CD8-positive, alpha-beta memory T cell (primary cell): ENCODE measurements around the gene NEAT1. TPM values are rescaled to one million over a fixed set of nuclear protein-coding genes. Genes with fewer than 3 reads are reported as not detected.

Experiments used
- CTCF ChIA-PET: fragments of 350-600 bp; sonication (Branson Sonifier 250); formaldehyde crosslinking; loops from one replicate; lab custom pipeline; 2021; ENCODE audit warnings: antibody characterized with exemption; lab: Charles Lee
- POLR2A ChIA-PET: fragments of 350-600 bp; sonication (Branson Sonifier 250); formaldehyde crosslinking; loops from one replicate; lab custom pipeline; 2021; ENCODE audit warnings: antibody characterized with exemption; lab: Charles Lee
- DNase-seq, 5 donors: peaks; one replicate each; pipeline versions ENCODE4 v3.0.0 to v3.0.0-alpha.2; 2020 to 2022; ENCODE audit warnings: mixed read lengths in 1 of 5
- H3K27ac ChIP-seq: one replicate; pipeline ENCODE4 v1.7.0; 2013; ENCODE audit warnings: low read depth, mild to moderate bottlenecking, low read length, moderate library complexity
- H3K27me3 ChIP-seq: 2 replicates; pipeline ENCODE4 v1.7.0; 2013; ENCODE audit warnings: low read length, mild to moderate bottlenecking; ENCODE audit not compliant: insufficient read depth, poor library complexity, severe bottlenecking
- H3K36me3 ChIP-seq: 2 replicates; pipeline ENCODE4 v1.7.0; 2013; ENCODE audit warnings: mild to moderate bottlenecking, low read length, moderate library complexity; ENCODE audit not compliant: insufficient read depth
- H3K4me1 ChIP-seq: 2 replicates; pipeline ENCODE4 v1.7.0; 2013; ENCODE audit warnings: mild to moderate bottlenecking, low read length, moderate library complexity; ENCODE audit not compliant: insufficient read depth
- H3K4me3 ChIP-seq: 2 replicates; pipeline ENCODE4 v1.7.0; 2013; ENCODE audit warnings: mild to moderate bottlenecking, low read length
- H3K9me3 ChIP-seq: 2 replicates; pipeline ENCODE4 v1.7.0; 2013; ENCODE audit warnings: mild to moderate bottlenecking, low read length
- H3K27ac Mint-ChIP-seq, 8 donors: one replicate each; pipeline ENCODE4 v1.8.0; 2020 to 2021; ENCODE audit warnings: mixed read lengths in 8 of 8, mild to moderate bottlenecking in 6 of 8, inconsistent platforms in 3 of 8, moderate library complexity in 3 of 8
- H3K27me3 Mint-ChIP-seq, 2 donors: one replicate each; pipeline ENCODE4 v1.8.0; 2020 to 2021; ENCODE audit warnings: mixed read lengths in 2 of 2, mild to moderate bottlenecking in 1 of 2, moderate library complexity in 1 of 2
- H3K36me3 Mint-ChIP-seq, 3 donors: one replicate each; pipeline ENCODE4 v1.8.0; 2020 to 2021; ENCODE audit warnings: mixed read lengths in 3 of 3, inconsistent platforms in 1 of 3, mild to moderate bottlenecking in 1 of 3
- H3K4me1 Mint-ChIP-seq, 3 donors: one replicate each; pipeline ENCODE4 v1.8.0; 2020 to 2021; ENCODE audit warnings: mixed read lengths in 3 of 3, inconsistent platforms in 1 of 3, mild to moderate bottlenecking in 1 of 3
- H3K4me3 Mint-ChIP-seq, 7 donors: one replicate each; pipeline ENCODE4 v1.8.0; 2020 to 2021; ENCODE audit warnings: mixed read lengths in 7 of 7, mild to moderate bottlenecking in 6 of 7, moderate library complexity in 4 of 7, inconsistent platforms in 2 of 7
- H3K9me3 Mint-ChIP-seq, 5 donors: one replicate each; pipeline ENCODE4 v1.8.0; 2020 to 2022; ENCODE audit warnings: mixed read lengths in 5 of 5, mild to moderate bottlenecking in 3 of 5, moderate library complexity in 2 of 5, inconsistent platforms in 1 of 5
- polyA plus RNA-seq: library from polyadenylated mRNA; unstranded; fragments of 300-500 nt; fragmentation: Illumina TruSeq; gene quantifications from one replicate; pipeline ENCODE4 v1.2.3, GENCODE V29; 2021
- total RNA-seq, 2 experiments: library from RNA; stranded (reverse); gene quantifications; one replicate each; pipeline ENCODE4 v1.2.3, GENCODE V29; 2021

NEAT1 gene
- total RNA-seq (100 to 1,000 TPM; 196 to 204 TPM), polyA plus RNA-seq (2.7 TPM)

GRCh38 chr11:65422633-65423515 lies at the start of gene NEAT1:
TSS of gene NEAT1 (plus strand) at chr11:65422798.
- H3K27ac ChIP-seq: peak within 1 kb of the TSS; percentile 98
- Mint-ChIP-seq H3K36me3 (peaks cover 28 to 62% (median 32%) of the 10 kb centered on the region in 3 donors), H3K27ac (peak within 1 kb of the TSS; percentile 94 to 100 (median 97)), H3K9me3 (peaks cover 0 to 4% (median 0%) of the 10 kb centered on the region in 5 donors), H3K27me3 (peaks cover 0 to 24% of the 10 kb centered on the region in 2 donors), H3K4me1 (peaks cover 54 to 61% (median 59%) of the 10 kb centered on the region in 3 donors), H3K4me3 (peak within 1 kb of the TSS; percentile 93 to 97 (median 94))
- H3K27me3 ChIP-seq: no peaks in the 10 kb centered on the region
- CTCF ChIA-PET: interaction anchor here (0.9 to 11.7 kb wide), 6 partner anchors 10 to 102 kb away, joined by 3 to 448 read pairs (median 4); partner anchors contain the start of genes MALAT1 and SCYL1
- H3K4me3 ChIP-seq: peak within 1 kb of the TSS; percentile 89
- peaks cover 52% of the 10 kb centered on the region for H3K4me1 ChIP-seq
- H3K9me3 ChIP-seq: no peaks in the 10 kb centered on the region
- POLR2A ChIA-PET: interaction anchor here (0.5 to 20.1 kb wide), 15 partner anchors 10 to 437 kb away, joined by 3 to 1366 read pairs (median 5); partner anchors contain the start of genes FAM89B, FRMD8, MALAT1 and SIPA1
- peak; percentile 80 to 95 (median 86) for DNase-seq
- H3K36me3 ChIP-seq: peaks cover 6% of the 10 kb centered on the region

DNA sequence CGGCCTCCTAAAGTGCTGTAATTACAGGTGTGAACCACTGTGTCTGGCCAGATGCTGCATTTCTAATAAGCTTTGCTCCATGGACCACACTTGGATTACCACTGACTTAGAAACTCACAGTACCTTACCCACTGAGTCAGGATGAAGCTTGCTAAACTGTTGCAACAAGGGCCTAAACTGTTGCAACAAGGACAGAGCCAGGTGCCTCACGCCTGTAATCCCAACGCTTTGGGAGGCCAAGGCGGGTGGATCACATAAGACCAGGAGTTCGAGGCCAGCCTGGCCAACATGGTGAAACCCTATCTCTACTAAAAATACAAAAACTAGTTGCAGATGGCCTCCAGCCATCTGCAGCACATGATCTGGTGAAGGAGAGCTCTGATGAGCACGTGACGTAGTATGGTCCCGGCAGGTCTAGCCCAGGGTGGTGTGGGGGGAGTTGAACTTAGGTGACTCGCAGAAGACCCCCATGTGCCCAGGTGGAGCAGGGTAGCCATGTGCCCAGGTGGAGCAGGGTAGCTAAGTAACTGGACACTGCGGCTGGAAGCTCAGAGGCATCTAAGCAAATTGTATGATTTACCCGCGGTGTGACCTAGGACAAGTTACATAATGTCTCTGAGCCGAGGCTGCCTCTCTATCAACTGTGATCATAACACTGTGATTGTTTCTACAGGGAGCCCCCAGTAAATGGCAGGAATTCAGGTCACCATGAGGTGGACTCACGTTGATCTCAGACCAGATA lies 48.6 kb upstream of the NEAT1 start:
- Histone ChIP-seq H3K4me1 (no peaks in the 10 kb centered on the region), H3K27ac (no peak overlapping the region), H3K27me3 (no peaks in the 10 kb centered on the region), H3K4me3 (no peak overlapping the region), H3K36me3 (no peaks in the 10 kb centered on the region), H3K9me3 (no peaks in the 10 kb centered on the region)
- Mint-ChIP-seq H3K27me3 (no peaks in the 10 kb centered on the region), H3K4me1 (no peaks in the 10 kb centered on the region), H3K36me3 (peaks cover 0 to 6% (median 0%) of the 10 kb centered on the region in 3 donors), H3K4me3 (no peak overlapping the region), H3K9me3 (no peaks in the 10 kb centered on the region), H3K27ac (peak overlapping the region in 1 of 8 donors; percentile 43)
- CTCF ChIA-PET: interaction anchor here (0.8 to 2.9 kb wide), 7 partner anchors 8 to 137 kb away, joined by 3 to 8 read pairs (median 3); partner anchors contain the start of gene FRMD8
- no peak for DNase-seq
- POLR2A ChIA-PET: no interaction called here

- no peaks in the 10 kb centered on the region for H3K9me3 Mint-ChIP-seq
- no peaks in the 10 kb centered on the region for H3K27me3 Mint-ChIP-seq
- peak overlapping the region in 2 of 8 donors; percentile 44 to 72 for H3K27ac Mint-ChIP-seq
- H3K4me1 Mint-ChIP-seq: peaks cover 0 to 1% (median 0%) of the 10 kb centered on the region in 3 donors
- Histone ChIP-seq H3K27me3 (no peaks in the 10 kb centered on the region), H3K36me3 (no peaks in the 10 kb centered on the region), H3K9me3 (no peaks in the 10 kb centered on the region), H3K4me3 (no peak overlapping the region), H3K27ac (no peak overlapping the region), H3K4me1 (no peaks in the 10 kb centered on the region)
- ChIA-PET POLR2A (interaction anchor here (0.5 kb wide), 1 partner anchor 58 kb away, joined by 6 read pairs; no protein-coding TSS in a partner anchor), CTCF (interaction anchor here (1.1 to 2.9 kb wide), 4 partner anchors 12 to 136 kb away, joined by 3 to 8 read pairs (median 4); partner anchors contain the start of gene FRMD8)
- DNase-seq: no peak
- H3K4me3 Mint-ChIP-seq: no peak overlapping the region
- peaks cover 0 to 10% (median 0%) of the 10 kb centered on the region in 3 donors for H3K36me3 Mint-ChIP-seq
Measured at GRCh38 chr11:65375012-65375411, 47.6 kb upstream of the NEAT1 start.

DNA sequence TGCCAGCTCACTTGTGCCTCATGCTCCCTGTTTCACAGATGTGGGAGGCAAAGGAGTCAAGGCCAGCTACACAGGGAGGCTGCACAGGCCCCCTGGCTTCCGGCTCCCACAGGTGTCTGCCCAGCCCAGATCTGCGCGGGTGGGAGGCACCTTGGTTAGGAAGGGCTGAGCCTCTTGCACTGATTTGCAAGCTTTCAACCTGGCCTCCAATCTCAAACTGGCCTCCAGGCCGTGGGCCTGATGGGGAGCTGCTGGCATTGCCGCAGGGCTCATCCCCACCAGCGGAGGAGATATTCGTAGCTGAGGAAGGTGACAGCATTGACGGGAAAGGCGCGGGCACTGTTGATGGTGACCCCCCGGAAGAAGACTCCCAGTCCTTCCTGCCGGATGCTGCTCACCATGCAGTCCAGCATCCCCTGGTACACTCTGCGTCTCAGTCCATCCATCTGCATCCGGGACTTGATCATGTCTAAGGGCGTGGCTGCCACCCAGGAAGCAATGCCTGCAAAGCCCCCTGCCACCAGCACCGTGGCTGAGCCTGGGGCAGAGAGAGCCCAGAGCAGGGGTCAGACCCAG lies 46.4 kb upstream of the NEAT1 start:
- H3K27me3 ChIP-seq: no peaks in the 10 kb centered on the region
- H3K9me3 ChIP-seq: no peaks in the 10 kb centered on the region
- ChIA-PET CTCF (interaction anchor here (1.1 to 2.9 kb wide), 3 partner anchors 131 to 135 kb away, joined by 3 to 8 read pairs (median 3); no protein-coding TSS in a partner anchor), POLR2A (interaction anchor here (0.9 kb wide), 1 partner anchor 127 kb away, joined by 3 read pairs; no protein-coding TSS in a partner anchor)
- DNase-seq: no peak
- H3K27me3 Mint-ChIP-seq: no peaks in the 10 kb centered on the region
- H3K36me3 ChIP-seq: no peaks in the 10 kb centered on the region
- peaks cover 7% of the 10 kb centered on the region for H3K4me1 ChIP-seq
- no peak overlapping the region for H3K4me3 Mint-ChIP-seq
- H3K27ac ChIP-seq: no peak overlapping the region
- peaks cover 0 to 12% (median 0%) of the 10 kb centered on the region in 3 donors for H3K36me3 Mint-ChIP-seq
- H3K9me3 Mint-ChIP-seq: no peaks in the 10 kb centered on the region
- H3K4me1 Mint-ChIP-seq: peaks cover 0 to 7% (median 3%) of the 10 kb centered on the region in 3 donors
- no peak overlapping the region for H3K27ac Mint-ChIP-seq
- H3K4me3 ChIP-seq: no peak overlapping the region

DNA sequence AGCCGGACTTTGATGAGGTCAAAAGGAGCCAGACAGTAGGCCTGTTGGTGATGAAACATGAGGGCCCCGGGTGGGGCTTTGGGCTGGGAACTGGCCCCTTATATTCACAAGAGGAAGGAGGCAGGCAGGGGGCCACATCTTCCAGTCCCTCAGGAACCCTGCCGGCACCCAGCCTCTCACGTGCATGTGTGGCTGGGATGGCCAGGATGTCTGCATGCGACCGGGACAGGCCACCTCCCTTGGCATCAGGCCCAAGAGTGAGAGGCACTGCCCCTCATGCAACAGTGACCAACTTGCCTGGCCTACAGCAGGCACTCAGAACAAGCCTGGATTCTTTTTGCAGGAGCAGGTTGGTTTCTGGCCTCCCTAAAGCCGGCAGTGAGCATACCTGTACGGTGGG lies 45.6 kb upstream of the NEAT1 start:
- CTCF ChIA-PET: no interaction called here
- Histone ChIP-seq H3K27ac (no peak overlapping the region), H3K4me1 (peaks cover 15% of the 10 kb centered on the region), H3K9me3 (no peaks in the 10 kb centered on the region), H3K27me3 (no peaks in the 10 kb centered on the region), H3K36me3 (no peaks in the 10 kb centered on the region), H3K4me3 (no peak overlapping the region)
- no peaks in the 10 kb centered on the region for H3K9me3 Mint-ChIP-seq
- H3K27me3 Mint-ChIP-seq: no peaks in the 10 kb centered on the region
- DNase-seq: no peak
- POLR2A ChIA-PET: no interaction called here
- peaks cover 0 to 13% (median 6%) of the 10 kb centered on the region in 3 donors for H3K4me1 Mint-ChIP-seq
- peaks cover 0 to 12% (median 0%) of the 10 kb centered on the region in 3 donors for H3K36me3 Mint-ChIP-seq
- H3K4me3 Mint-ChIP-seq: no peak overlapping the region
- H3K27ac Mint-ChIP-seq: no peak overlapping the region

GRCh38 chr11:65377777-65378176 lies 44.8 kb upstream of the NEAT1 start:
- H3K27ac ChIP-seq: no peak overlapping the region
- peak overlapping the region in 5 of 8 donors; percentile 7 to 91 (median 35) for H3K27ac Mint-ChIP-seq
- POLR2A ChIA-PET: interaction anchor here (0.9 kb wide), 1 partner anchor 119 kb away, joined by 3 read pairs; no protein-coding TSS in a partner anchor
- no peaks in the 10 kb centered on the region for H3K9me3 ChIP-seq
- H3K36me3 ChIP-seq: no peaks in the 10 kb centered on the region
- H3K36me3 Mint-ChIP-seq: peaks cover 0 to 12% (median 0%) of the 10 kb centered on the region in 3 donors
- CTCF ChIA-PET: interaction anchor here (4.9 to 8.0 kb wide), 2 partner anchors 38 to 130 kb away, joined by 51 to 54 read pairs; no protein-coding TSS in a partner anchor
- DNase-seq: no peak
- H3K9me3 Mint-ChIP-seq: no peaks in the 10 kb centered on the region
- H3K27me3 Mint-ChIP-seq: no peaks in the 10 kb centered on the region
- peaks cover 6 to 20% (median 10%) of the 10 kb centered on the region in 3 donors for H3K4me1 Mint-ChIP-seq
- no peaks in the 10 kb centered on the region for H3K27me3 ChIP-seq
- H3K4me3 Mint-ChIP-seq: no peak overlapping the region
- no peak overlapping the region for H3K4me3 ChIP-seq
- H3K4me1 ChIP-seq: peaks cover 17% of the 10 kb centered on the region
